WTC11 (cell line): ENCODE data around the gene GDPD4. TPM values are rescaled to one million over a fixed set of nuclear protein-coding genes. Genes with fewer than 3 reads are reported as not detected.

Experiments used
- ATAC-seq: fragments of 200-7000 bp; cut with Tn5 transposase; 2 replicates; pipeline ENCODE4 v1.10.0; 2021; ENCODE audit warnings: mild to moderate bottlenecking, moderate library complexity
- CTCF ChIA-PET: fragments of 300-600 bp; sonication (Branson Sonifier 250); formaldehyde crosslinking; loops from one replicate; lab custom pipeline; 2021; ENCODE audit warnings: antibody characterized with exemption; lab: Charles Lee
- POLR2A ChIA-PET: fragments of 350-600 bp; sonication (Branson Sonifier 250); formaldehyde crosslinking; loops from one replicate; lab custom pipeline; 2021; ENCODE audit warnings: antibody characterized with exemption; lab: Charles Lee
- DNase-seq: peaks from one replicate; pipeline ENCODE4 v3.0.0; 2021; ENCODE audit warnings: low spot score
- H3K27ac Mint-ChIP-seq: 2 replicates; pipeline ENCODE4 v1.8.0; 2021; ENCODE audit warnings: mixed read lengths
- H3K27me3 Mint-ChIP-seq: 2 replicates; pipeline ENCODE4 v1.8.0; 2021; ENCODE audit warnings: low read depth, mild to moderate bottlenecking, moderate library complexity, mixed read lengths
- H3K36me3 Mint-ChIP-seq: 2 replicates; pipeline ENCODE4 v1.8.0; 2021; ENCODE audit warnings: mixed read lengths
- H3K4me1 Mint-ChIP-seq: 2 replicates; pipeline ENCODE4 v1.8.0; 2022; ENCODE audit warnings: mixed read lengths
- H3K4me3 Mint-ChIP-seq: 2 replicates; pipeline ENCODE4 v1.8.0; 2021; ENCODE audit warnings: mild to moderate bottlenecking, moderate library complexity, mixed read lengths
- H3K9me3 Mint-ChIP-seq: 2 replicates; pipeline ENCODE4 v1.8.0; 2021; ENCODE audit warnings: mixed read lengths
- ATF6 ChIP-seq: sonication (generic); formaldehyde crosslinking; IDR thresholded peaks from 2 replicates; pipeline ENCODE4 v1.8.1; 2023; ENCODE audit warnings: mild to moderate bottlenecking, missing genetic modification reagents
- CBFB ChIP-seq: sonication (generic); formaldehyde crosslinking; IDR thresholded peaks from 2 replicates; pipeline ENCODE4 v1.8.1; 2022; ENCODE audit warnings: mild to moderate bottlenecking, low read depth, missing genetic modification reagents
- CREB1 ChIP-seq: sonication (generic); formaldehyde crosslinking; IDR thresholded peaks from 2 replicates; pipeline ENCODE4 v1.8.0; 2023; ENCODE audit warnings: mild to moderate bottlenecking, missing genetic modification reagents
- CTCF ChIP-seq: fragments of 200-600 bp; IDR thresholded peaks from 2 replicates; pipeline ENCODE4 v1.8.0; 2022; ENCODE audit warnings: antibody characterized with exemption
- E2F5 ChIP-seq: sonication (generic); formaldehyde crosslinking; IDR thresholded peaks from 2 replicates; pipeline ENCODE4 v1.8.1; 2022; ENCODE audit warnings: mild to moderate bottlenecking, moderate library complexity, missing genetic modification reagents
- ELF4 ChIP-seq: sonication (generic); formaldehyde crosslinking; IDR thresholded peaks from 2 replicates; pipeline ENCODE4 v1.8.1; 2022; ENCODE audit warnings: low read depth, mild to moderate bottlenecking, moderate library complexity, missing genetic modification reagents
- FOXK1 ChIP-seq: sonication (generic); formaldehyde crosslinking; IDR thresholded peaks from 2 replicates; pipeline ENCODE4 v1.8.0; 2022; ENCODE audit warnings: mild to moderate bottlenecking, moderate library complexity, missing genetic modification reagents
- GABPB1 ChIP-seq: sonication (generic); formaldehyde crosslinking; IDR thresholded peaks from 2 replicates; pipeline ENCODE4 v1.8.1; 2023; ENCODE audit warnings: mild to moderate bottlenecking, missing genetic modification reagents
- GTF2I ChIP-seq: fragments of 250-450 bp; sonication (Bioruptor Pico); conservative IDR thresholded peaks from 2 replicates; pipeline ENCODE4 v1.4.0; 2021; ENCODE audit warnings: mild to moderate bottlenecking
- JUN ChIP-seq: sonication (generic); formaldehyde crosslinking; IDR thresholded peaks from 2 replicates; pipeline ENCODE4 v1.8.0; 2023; ENCODE audit warnings: mild to moderate bottlenecking, missing genetic modification reagents
- OVOL2 ChIP-seq: fragments of 250-450 bp; sonication (Bioruptor Pico); IDR thresholded peaks from 2 replicates; pipeline ENCODE4 v1.9.0; 2021; ENCODE audit warnings: mild to moderate bottlenecking, borderline replicate concordance
- PRDM15 ChIP-seq: sonication (generic); formaldehyde crosslinking; IDR thresholded peaks from 2 replicates; pipeline ENCODE4 v1.8.0; 2022; ENCODE audit warnings: missing genetic modification reagents
- PREB ChIP-seq: sonication (generic); formaldehyde crosslinking; IDR thresholded peaks from 2 replicates; pipeline ENCODE4 v1.8.1; 2022; ENCODE audit warnings: mild to moderate bottlenecking, missing genetic modification reagents, moderate library complexity, borderline replicate concordance
- SMAD3 ChIP-seq: sonication (generic); formaldehyde crosslinking; IDR thresholded peaks from 2 replicates; pipeline ENCODE4 v1.8.0; 2022; ENCODE audit warnings: missing genetic modification reagents, mild to moderate bottlenecking, borderline replicate concordance
- SP1 ChIP-seq: sonication (generic); formaldehyde crosslinking; conservative IDR thresholded peaks from 2 replicates; pipeline ENCODE4 v1.8.1; 2022; ENCODE audit warnings: missing genetic modification reagents
- ZBTB21 ChIP-seq: sonication (generic); formaldehyde crosslinking; IDR thresholded peaks from 2 replicates; pipeline ENCODE4 v1.8.1; 2023; ENCODE audit warnings: mild to moderate bottlenecking, missing genetic modification reagents, borderline replicate concordance
- ZMAT4 ChIP-seq: fragments of 250-450 bp; sonication (Bioruptor Pico); IDR thresholded peaks from 2 replicates; pipeline ENCODE4 v1.9.0; 2021; ENCODE audit warnings: mild to moderate bottlenecking
- ZNF121 ChIP-seq: sonication (generic); formaldehyde crosslinking; IDR thresholded peaks from 2 replicates; pipeline ENCODE4 v1.8.0; 2023; ENCODE audit warnings: missing genetic modification reagents
- ZNF138 ChIP-seq: sonication (generic); formaldehyde crosslinking; conservative IDR thresholded peaks from 2 replicates; pipeline ENCODE4 v1.8.1; 2022; ENCODE audit warnings: mild to moderate bottlenecking, moderate library complexity, missing genetic modification reagents
- ZNF416 ChIP-seq: fragments of 250-450 bp; sonication (Bioruptor Pico); IDR thresholded peaks from 2 replicates; pipeline ENCODE4 v1.9.0; 2021; ENCODE audit warnings: mild to moderate bottlenecking, inconsistent platforms
- ZNF532 ChIP-seq: fragments of 250-450 bp; sonication (Bioruptor Pico); IDR thresholded peaks from 2 replicates; pipeline ENCODE4 v1.9.0; 2021; ENCODE audit warnings: mild to moderate bottlenecking, borderline replicate concordance
- total RNA-seq: library from RNA; stranded (reverse); gene quantifications from 3 replicates; pipeline ENCODE4 v1.2.3, GENCODE V29; 2021

GDPD4 gene
- total RNA-seq, 1 experiment from 2014 or later = not detected

- TF ChIP-seq ZBTB21 = no peak
- TF ChIP-seq GABPB1 (CRISPR knock-in tag) = no peak
These were observed 1.8 kb upstream of the GDPD4 start (continued) for GRCh38 chr11:77303328-77303727.

GRCh38 chr11:77302752-77303151 is 1.3 kb upstream of the GDPD4 start:
- POLR2A ChIA-PET = no interaction called here
- no peak for DNase-seq
- Mint-ChIP-seq H3K27me3 (peaks cover 2% of the 10 kb centered on the region; the same call in 1 of the 2 replicates), H3K4me3 (no peak overlapping the region), H3K4me1 (peaks cover 15% of the 10 kb centered on the region)
- CTCF ChIA-PET = interaction anchor here (1.3 kb wide), 1 partner anchor 288 kb away, joined by 4 read pairs; the partner anchor contains the start of gene AQP11
- TF ChIP-seq PRDM15 (CRISPR knock-in tag) = no peak
- no peak for TF ChIP-seq SP1
- no peak for TF ChIP-seq FOXK1
- no peak for TF ChIP-seq ZNF416
- TF ChIP-seq ZNF121 = no peak
- no peak for TF ChIP-seq GTF2I (CRISPR knock-in tag)
- TF ChIP-seq PREB (CRISPR knock-in tag) = no peak
- no peak for TF ChIP-seq ZNF532
- no peak for TF ChIP-seq E2F5 (CRISPR knock-in tag)
- no peak for TF ChIP-seq JUN (CRISPR knock-in tag)
- no peak for TF ChIP-seq ZNF138 (CRISPR knock-in tag)
- TF ChIP-seq, all 79 proteins: peak for 0
- Mint-ChIP-seq H3K9me3 (no peaks in the 10 kb centered on the region), H3K36me3 (no peaks in the 10 kb centered on the region), H3K27ac (peak overlapping the region; percentile 11; the same call in 1 of the 2 replicates)
- no peak for ATAC-seq

- no peak for DNase-seq
- Mint-ChIP-seq H3K36me3 (no peaks in the 10 kb centered on the region), H3K27ac (no peak overlapping the region), H3K4me3 (no peak overlapping the region), H3K27me3 (peaks cover 2% of the 10 kb centered on the region; the same call in 1 of the 2 replicates), H3K4me1 (peaks cover 15% of the 10 kb centered on the region), H3K9me3 (no peaks in the 10 kb centered on the region)
- CTCF ChIA-PET = no interaction called here
- ATAC-seq = no peak
- POLR2A ChIA-PET = no interaction called here
- TF ChIP-seq CREB1 (CRISPR knock-in tag) = no peak
- no peak for TF ChIP-seq ELF4 (CRISPR knock-in tag)
- TF ChIP-seq ZMAT4 (CRISPR knock-in tag) = no peak
- TF ChIP-seq OVOL2 (CRISPR knock-in tag) = no peak
- no peak for TF ChIP-seq CTCF
- no peak for TF ChIP-seq CBFB
- TF ChIP-seq ZNF416 = no peak
- no peak for TF ChIP-seq SMAD3 (CRISPR knock-in tag)
- no peak for TF ChIP-seq ATF6
These were observed 791 bp downstream of the GDPD4 start for GRCh38 chr11:77300695-77301094.
